ENCODE results near the gene FBXO42. TPM values are rescaled to one million over a fixed set of nuclear protein-coding genes. Genes with fewer than 3 reads are reported as not detected.

Gene FBXO42
- 12.0 TPM for polyA plus RNA-seq (2012; ENCODE audit: low read depth, missing spikeins)

DNA sequence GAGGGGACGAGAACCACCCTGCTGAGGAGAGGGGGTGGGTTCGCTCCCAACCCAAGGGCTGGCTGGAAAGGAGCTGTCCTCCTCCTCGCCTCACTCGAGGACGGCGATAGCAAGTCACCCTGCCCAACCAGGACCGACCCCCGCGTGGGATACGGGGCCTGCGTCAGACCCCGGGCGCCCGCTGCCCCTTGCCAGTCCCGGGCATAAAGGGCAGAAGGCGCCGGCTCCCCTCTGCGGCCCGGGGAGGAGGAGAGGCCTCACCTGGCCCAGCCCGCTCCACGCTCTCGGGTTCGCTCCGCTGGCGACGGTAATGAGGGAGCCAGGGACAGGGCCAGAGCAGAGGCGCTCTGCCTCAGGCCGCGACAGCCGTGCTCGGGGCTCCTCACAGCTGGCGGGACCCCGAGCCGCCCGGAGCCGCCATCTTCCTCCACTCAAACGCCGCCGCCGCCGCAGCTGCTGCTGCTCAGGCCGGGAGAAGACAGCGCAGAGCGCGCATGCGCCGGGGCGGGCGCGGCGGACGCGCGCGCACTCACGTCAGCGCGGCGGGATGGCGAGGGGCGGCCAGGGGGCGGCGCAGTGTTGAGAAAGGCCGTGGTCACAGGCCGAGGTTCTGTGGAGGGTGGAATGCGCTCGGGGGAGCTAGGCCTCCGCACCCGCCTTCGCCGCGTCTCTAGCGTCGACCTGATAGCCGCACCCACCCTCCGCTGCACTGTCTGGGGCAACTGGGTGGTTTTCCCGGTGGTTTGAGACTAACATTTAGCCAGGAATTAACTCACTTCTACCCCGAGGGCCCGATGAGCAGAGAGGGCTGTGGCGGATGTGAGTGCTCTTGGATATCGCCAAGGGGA lies at the start of gene FBXO42:
FBXO42 (minus strand) TSS at position 487 of the 848 bp plus-strand sequence. CDS start 37,062 bp downstream, outside the sequence.
- peak; percentile 98 for FAIRE-seq
- TF ChIP-seq TAF1 (IDR thresholded peaks at IDR 0.05; ENCODE audit: low read depth, low read length) (peak; percentile 73), POLR2AphosphoS5 (IDR thresholded peaks at IDR 0.05; ENCODE audit: low read depth, low read length) (peak; percentile 91), PAX5 (IDR thresholded peaks at IDR 0.05; ENCODE audit: insufficient read depth, low read length, severe bottlenecking) (no peak), POU2F2 (IDR thresholded peaks at IDR 0.05; ENCODE audit: low read depth, low read length) (peak; percentile 81), POLR2A (IDR thresholded peaks at IDR 0.05; ENCODE audit: low read depth, low read length) (peak; percentile 93), SPI1 (IDR thresholded peaks at IDR 0.05; ENCODE audit: low read depth, low read length) (no peak)
- peak; percentile 86 for DNase-seq (ENCODE audit: insufficient read length, low spot score)

DNA sequence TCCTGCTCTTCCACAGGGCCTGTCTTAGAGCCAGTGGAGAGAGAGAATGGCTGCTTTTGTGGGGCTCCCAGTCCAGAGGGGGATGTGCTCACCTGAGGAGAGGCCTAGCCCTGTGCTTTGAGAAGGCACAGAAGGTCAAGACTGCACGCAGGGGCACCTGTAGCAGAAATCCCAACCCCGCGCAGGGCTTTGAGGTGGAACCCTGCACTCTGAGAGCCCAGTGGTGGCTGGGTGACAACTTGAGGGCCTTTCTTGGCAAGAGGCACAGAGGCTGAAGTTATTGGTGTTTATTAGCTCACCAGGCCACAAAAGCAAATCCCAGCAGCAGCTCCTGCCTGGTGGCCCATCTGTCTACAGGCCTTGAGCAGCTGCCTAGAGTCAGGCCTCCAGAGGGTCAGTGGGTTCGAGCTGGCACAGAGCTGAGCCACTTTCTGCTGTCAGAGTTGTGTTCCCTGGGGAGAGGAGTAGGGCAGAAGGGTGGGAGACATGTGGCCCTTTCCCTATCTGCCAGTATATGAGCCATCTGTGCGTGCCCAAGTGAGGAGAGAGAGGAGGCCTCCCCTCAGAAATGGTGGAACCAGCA lies 46.2 kb upstream of the FBXO42 start:
- DNase-seq (ENCODE audit: insufficient read length, low spot score) (no peak), FAIRE-seq (no peak)
- TF ChIP-seq POU2F2 (IDR thresholded peaks at IDR 0.05; ENCODE audit: low read depth, low read length): no peak
- no peak for TF ChIP-seq SPI1 (IDR thresholded peaks at IDR 0.05; ENCODE audit: low read depth, low read length)
- TF ChIP-seq POLR2A (IDR thresholded peaks at IDR 0.05; ENCODE audit: low read depth, low read length): no peak
- TF ChIP-seq TAF1 (IDR thresholded peaks at IDR 0.05; ENCODE audit: low read depth, low read length): no peak
- no peak for TF ChIP-seq POLR2AphosphoS5 (IDR thresholded peaks at IDR 0.05; ENCODE audit: low read depth, low read length)
- TF ChIP-seq PAX5 (IDR thresholded peaks at IDR 0.05; ENCODE audit: insufficient read depth, low read length, severe bottlenecking): no peak

DNA sequence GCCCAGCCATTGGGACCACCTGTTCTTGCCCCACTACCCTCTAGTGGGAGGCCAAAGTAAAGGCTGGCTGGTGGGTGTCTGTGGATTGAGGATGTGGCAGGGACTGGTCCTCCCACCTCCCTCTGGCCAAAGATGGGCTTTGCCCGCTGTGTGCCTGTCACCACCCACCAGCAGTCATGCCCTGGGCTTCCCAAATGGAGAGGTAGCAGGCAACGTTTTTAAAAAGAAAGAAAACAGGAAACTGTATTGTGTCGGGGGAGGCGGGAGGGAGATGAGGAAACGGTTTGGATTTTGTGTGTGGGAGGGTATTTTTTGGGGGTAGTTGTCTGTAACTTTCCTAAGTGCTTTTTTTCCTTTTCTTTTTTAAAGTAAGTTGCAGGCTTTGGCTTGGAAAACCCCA lies 44.8 kb upstream of the FBXO42 start:
- DNase-seq (ENCODE audit: insufficient read length, low spot score) (no peak), FAIRE-seq (no peak)
- TF ChIP-seq POU2F2 (IDR thresholded peaks at IDR 0.05; ENCODE audit: low read depth, low read length): no peak
- TF ChIP-seq SPI1 (IDR thresholded peaks at IDR 0.05; ENCODE audit: low read depth, low read length): no peak
- TF ChIP-seq POLR2A (IDR thresholded peaks at IDR 0.05; ENCODE audit: low read depth, low read length): no peak

DNA sequence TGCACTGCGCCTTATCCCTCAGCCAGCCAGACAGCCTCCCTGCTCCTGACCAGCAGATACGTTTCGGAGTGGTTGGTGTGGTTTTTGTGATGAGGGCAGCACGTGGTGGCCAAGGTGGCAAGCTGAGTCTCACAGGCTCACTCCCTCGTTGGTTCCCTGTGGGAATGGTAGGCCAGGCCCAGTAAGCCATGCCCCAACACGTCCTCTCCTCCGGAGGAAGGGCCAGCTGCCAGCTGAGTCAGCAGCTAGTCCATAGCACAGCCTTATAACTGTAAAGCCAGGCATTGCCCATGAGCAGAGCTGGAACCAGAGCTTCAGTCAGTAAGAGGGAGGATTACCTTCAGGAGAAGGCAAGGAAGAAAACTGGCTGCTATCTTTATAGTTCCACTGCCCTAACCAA lies 44.3 kb upstream of the FBXO42 start:
- no peak for FAIRE-seq
- TF ChIP-seq POLR2A (IDR thresholded peaks at IDR 0.05; ENCODE audit: low read depth, low read length) (0 out of 2 replicates have a peak, but pooled peaks have one; percentile 21), POLR2AphosphoS5 (IDR thresholded peaks at IDR 0.05; ENCODE audit: low read depth, low read length) (no peak)
- no peak for DNase-seq (ENCODE audit: insufficient read length, low spot score)

DNA sequence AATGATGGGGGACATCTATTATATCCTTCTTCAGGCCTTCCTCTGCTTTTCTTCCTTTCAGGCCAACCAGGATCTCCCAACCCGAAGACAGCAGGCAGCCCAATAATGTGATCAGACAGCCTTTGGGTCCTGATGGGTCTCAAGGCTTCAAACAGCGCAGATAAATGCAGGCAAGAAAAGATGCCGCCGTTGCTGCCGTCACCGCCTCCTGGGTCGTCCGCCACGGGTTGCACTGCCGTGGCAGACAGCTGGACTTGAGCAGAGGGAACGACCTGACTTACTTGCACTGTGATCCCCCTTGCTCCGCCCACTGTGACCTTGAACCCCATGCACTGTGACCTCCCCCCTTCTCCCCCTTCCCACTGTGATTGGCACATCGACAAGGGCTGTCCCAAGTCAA lies 42.7 kb upstream of the FBXO42 start:
- DNase-seq (ENCODE audit: insufficient read length, low spot score) (no peak), FAIRE-seq (no peak)
- TF ChIP-seq PAX5 (IDR thresholded peaks at IDR 0.05; ENCODE audit: insufficient read depth, low read length, severe bottlenecking): no peak
- no peak for TF ChIP-seq TAF1 (IDR thresholded peaks at IDR 0.05; ENCODE audit: low read depth, low read length)
- TF ChIP-seq POLR2AphosphoS5 (IDR thresholded peaks at IDR 0.05; ENCODE audit: low read depth, low read length): no peak
- no peak for TF ChIP-seq SPI1 (IDR thresholded peaks at IDR 0.05; ENCODE audit: low read depth, low read length)
- TF ChIP-seq POU2F2 (IDR thresholded peaks at IDR 0.05; ENCODE audit: low read depth, low read length): no peak
- TF ChIP-seq POLR2A (IDR thresholded peaks at IDR 0.05; ENCODE audit: low read depth, low read length): no peak

DNA sequence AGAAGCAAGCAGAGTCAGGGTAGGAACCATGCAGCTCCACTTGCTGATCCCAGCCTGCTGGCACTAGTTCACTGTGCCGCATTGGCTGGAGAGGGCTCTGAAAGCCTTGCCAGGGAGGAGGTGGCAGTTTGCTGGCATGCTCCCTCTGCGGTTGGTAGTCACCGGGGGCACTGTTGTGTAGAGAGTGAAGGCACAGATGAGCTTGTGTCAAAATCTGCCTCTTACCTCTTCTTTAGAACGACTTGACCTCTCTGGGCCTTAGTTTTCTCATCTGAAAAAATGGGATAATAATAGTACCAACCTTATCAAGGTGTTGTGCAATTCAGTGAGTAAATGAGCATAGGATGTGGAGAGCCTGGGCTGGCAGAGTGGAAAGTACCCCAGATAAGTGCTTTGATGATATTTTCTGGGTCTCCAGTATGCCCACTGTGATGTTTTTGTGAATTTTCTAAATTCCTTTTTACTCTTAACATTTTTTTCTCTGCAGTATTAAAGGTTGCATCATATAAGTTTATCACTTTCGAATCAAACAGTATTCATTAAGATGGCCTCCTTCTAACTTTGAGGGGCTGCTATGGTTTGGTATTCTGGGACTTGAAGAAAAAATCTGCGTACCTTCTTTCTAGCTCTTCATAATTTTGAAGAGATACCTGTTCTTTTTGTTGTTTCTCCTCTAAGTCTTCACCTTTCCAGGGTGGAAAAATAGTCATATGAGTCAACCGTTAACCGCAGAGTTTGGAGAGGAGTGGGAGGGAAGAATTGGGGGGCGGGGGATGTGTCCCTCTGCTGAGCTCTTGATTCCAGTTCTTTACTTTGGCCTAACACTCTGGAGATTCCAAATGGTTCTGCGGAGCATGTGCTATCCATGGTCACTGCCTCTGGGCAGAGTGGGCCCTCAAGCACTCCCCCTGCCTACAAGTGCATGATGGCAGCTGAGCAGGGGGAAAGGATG lies 41.6 kb upstream of the FBXO42 start:
- FAIRE-seq (no peak), DNase-seq (ENCODE audit: insufficient read length, low spot score) (no peak)
- no peak for TF ChIP-seq PAX5 (IDR thresholded peaks at IDR 0.05; ENCODE audit: insufficient read depth, low read length, severe bottlenecking)
- TF ChIP-seq POLR2A (IDR thresholded peaks at IDR 0.05; ENCODE audit: low read depth, low read length): no peak; the same call in 1 of the 2 replicates
- no peak for TF ChIP-seq POLR2AphosphoS5 (IDR thresholded peaks at IDR 0.05; ENCODE audit: low read depth, low read length)
- no peak for TF ChIP-seq POU2F2 (IDR thresholded peaks at IDR 0.05; ENCODE audit: low read depth, low read length)

DNA sequence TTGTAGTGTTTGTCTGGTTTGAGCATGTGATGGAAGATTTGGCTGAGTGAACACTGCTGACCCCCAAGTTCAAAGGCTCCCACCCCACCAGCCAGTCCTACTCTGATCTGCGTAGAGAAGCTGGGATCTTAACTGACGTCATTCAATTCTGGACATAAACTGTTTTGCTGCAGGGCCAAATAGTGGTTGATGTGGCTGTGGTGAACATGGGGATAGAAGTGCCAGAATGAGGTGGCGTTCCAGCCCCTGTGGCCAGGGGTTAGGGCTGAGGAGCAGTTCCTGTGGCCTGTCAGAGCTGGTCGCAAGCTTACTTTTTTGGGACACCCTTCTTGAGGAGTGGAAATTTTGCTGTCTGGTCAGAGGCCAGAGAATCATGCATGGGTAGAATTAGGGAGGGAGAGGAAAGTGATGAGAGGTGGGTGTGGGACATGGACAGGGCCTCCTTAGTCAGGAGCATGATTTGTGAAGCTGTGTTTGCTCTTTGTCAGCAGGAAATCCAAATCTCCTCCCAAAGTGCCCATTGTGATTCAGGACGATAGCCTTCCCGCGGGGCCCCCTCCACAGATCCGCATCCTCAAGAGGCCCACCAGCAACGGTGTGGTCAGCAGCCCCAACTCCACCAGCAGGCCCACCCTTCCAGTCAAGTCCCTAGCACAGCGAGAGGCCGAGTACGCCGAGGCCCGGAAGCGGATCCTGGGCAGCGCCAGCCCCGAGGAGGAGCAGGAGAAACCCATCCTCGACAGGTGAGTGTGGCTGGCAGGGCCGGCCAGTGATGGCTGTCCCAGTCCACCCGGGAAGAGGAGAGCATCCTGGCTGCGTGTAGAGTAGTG lies 40.7 kb upstream of the FBXO42 start:
- FAIRE-seq: no peak
- no peak for DNase-seq (ENCODE audit: insufficient read length, low spot score)
- peak; percentile 25; the same call in 1 of the 2 replicates for TF ChIP-seq POLR2A (IDR thresholded peaks at IDR 0.05; ENCODE audit: low read depth, low read length)
- TF ChIP-seq PAX5 (IDR thresholded peaks at IDR 0.05; ENCODE audit: insufficient read depth, low read length, severe bottlenecking): no peak

DNA sequence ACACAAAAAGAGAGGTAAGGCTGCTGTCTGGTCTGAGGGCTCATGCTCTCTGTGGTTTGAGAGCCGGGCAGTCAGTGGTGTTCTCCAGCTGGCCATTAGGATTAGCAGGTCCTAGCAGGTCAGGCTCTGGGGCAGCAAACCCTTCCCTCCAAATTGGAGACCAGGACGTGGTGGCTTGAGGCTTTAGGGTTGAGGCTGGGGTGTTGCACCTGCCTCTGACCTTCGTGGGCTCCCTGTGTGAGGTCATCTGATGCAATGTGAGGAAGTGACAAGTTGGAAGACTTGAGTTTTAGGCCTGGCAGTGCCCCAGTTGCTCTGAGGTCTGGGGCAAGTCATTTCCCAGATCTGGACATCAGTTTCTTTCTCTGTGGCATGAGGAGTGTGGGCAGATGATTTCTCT lies 39.1 kb upstream of the FBXO42 start:
- no peak for TF ChIP-seq TAF1 (IDR thresholded peaks at IDR 0.05; ENCODE audit: low read depth, low read length)
- no peak for TF ChIP-seq POLR2A (IDR thresholded peaks at IDR 0.05; ENCODE audit: low read depth, low read length)
- no peak for TF ChIP-seq PAX5 (IDR thresholded peaks at IDR 0.05; ENCODE audit: insufficient read depth, low read length, severe bottlenecking)
- no peak for TF ChIP-seq POU2F2 (IDR thresholded peaks at IDR 0.05; ENCODE audit: low read depth, low read length)
- TF ChIP-seq SPI1 (IDR thresholded peaks at IDR 0.05; ENCODE audit: low read depth, low read length): 0 out of 2 replicates have a peak, but pooled peaks have one; percentile 18
- TF ChIP-seq POLR2AphosphoS5 (IDR thresholded peaks at IDR 0.05; ENCODE audit: low read depth, low read length): no peak
- FAIRE-seq (no peak), DNase-seq (ENCODE audit: insufficient read length, low spot score) (no peak)
